ENCODE data around the gene TIGAR.

DNA sequence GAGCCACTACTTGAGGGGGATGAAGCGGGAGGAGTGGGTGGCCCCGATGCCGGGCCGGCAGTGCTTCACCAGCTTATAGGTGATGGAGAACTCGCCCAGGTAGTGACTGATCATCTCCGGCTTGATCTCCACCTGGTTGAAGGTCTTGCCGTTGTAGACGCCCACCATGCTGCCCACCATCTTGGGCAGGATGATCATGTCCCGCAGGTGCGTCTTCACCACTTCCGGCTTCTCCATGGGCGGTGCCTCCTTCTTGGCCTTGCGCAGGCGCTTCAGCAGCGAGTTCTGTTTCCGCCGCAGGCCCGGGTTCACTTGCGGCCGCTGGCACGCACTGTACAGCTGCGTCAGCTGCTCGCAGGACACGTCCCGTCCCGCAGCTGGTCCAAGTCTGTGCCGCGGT lies 3.4 kb downstream of the TIGAR start:
- TF ChIP-seq, protein P1, sequence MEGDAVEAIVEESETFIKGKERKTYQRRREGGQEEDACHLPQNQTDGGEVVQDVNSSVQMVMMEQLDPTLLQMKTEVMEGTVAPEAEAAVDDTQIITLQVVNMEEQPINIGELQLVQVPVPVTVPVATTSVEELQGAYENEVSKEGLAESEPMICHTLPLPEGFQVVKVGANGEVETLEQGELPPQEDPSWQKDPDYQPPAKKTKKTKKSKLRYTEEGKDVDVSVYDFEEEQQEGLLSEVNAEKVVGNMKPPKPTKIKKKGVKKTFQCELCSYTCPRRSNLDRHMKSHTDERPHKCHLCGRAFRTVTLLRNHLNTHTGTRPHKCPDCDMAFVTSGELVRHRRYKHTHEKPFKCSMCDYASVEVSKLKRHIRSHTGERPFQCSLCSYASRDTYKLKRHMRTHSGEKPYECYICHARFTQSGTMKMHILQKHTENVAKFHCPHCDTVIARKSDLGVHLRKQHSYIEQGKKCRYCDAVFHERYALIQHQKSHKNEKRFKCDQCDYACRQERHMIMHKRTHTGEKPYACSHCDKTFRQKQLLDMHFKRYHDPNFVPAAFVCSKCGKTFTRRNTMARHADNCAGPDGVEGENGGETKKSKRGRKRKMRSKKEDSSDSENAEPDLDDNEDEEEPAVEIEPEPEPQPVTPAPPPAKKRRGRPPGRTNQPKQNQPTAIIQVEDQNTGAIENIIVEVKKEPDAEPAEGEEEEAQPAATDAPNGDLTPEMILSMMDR (IDR thresholded peaks at IDR 0.05; ENCODE audit: low read length), result no peak
- TF ChIP-seq EZH2 (IDR thresholded peaks at IDR 0.05; ENCODE audit: borderline replicate concordance, low read length), result no peak

Data from OCI-LY1 (cell line).